HG03442 (cell line): ENCODE measurements around the gene AUTS2.

Source experiments
- ATAC-seq: cut with Tn5 transposase; IDR thresholded peaks from one replicate; pipeline ENCODE4 v1.9.1; 2021; ENCODE audit warnings: mild to moderate bottlenecking, moderate library complexity; ENCODE audit not compliant: unreplicated experiment

Gene AUTS2

DNA sequence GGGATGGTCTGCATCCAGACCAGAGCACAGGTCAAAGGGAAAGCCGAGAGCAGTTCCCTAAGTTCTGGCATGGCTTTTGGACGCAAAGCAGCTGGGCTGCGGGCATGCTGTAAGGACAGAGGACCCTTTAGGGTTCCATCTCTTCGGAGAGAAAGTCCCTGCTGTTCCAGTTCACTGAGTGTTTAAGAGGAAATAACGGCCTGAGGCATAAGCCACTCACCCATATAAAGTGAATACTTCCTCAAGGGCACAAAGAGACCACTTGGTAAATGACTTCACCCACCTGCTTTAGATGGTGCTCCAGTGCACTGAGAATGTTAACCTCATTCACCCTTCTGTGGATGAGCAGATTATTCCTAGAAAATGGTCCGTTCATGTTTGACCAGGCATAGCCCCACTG is 946.9 kb downstream of the AUTS2 start:
- ATAC-seq, result no peak

DNA sequence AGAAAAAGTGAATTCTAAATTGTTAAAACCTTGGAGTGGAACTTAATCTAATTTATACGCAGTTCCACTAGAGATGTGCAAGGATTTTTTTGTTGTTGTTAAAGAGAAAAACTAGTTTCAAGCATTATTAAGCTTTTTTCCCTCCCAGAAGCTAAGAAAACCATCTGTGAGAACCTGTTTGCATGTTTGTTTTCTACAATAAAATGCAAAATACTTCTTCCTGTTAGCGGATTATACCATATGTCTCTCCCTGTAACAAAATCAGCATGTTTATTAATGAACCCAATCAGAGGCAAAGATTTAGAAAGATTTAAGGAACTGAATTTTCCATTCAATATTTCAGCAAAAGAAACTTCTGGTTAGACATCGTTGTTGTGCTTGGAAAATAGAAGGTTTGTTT is 953.9 kb downstream of the AUTS2 start:
- no peak for ATAC-seq

- no peak for ATAC-seq
Observed at GRCh38 chr7:70553364-70553763, 955.1 kb downstream of the AUTS2 start.

DNA sequence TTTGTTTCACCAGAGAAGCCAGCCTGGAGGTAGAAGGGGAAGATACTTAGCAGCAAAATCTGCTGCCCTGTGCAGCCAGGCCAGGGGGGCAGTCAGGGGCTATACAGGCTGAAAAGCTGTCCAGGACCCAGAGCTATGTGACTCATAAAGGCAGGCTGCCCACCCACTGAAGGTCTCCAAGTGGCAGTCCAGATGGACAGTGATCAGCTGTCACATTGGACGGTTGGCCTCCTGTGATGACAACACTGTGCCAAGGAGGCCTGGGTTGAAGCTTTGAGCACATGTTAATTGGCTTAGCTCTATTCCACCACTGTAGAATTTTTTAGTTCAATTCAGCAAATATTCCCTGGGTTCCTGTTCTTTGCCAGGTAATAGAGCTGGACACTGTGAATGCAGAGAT is 956.4 kb downstream of the AUTS2 start:
- ATAC-seq, result no peak

- ATAC-seq, result no peak
Observed at GRCh38 chr7:70556761-70557160, 958.5 kb downstream of the AUTS2 start.

- ATAC-seq, result no peak
Observed at GRCh38 chr7:70557338-70557737, 959.1 kb downstream of the AUTS2 start.

- no peak for ATAC-seq
Observed at GRCh38 chr7:70559815-70560214, 961.5 kb downstream of the AUTS2 start.

DNA sequence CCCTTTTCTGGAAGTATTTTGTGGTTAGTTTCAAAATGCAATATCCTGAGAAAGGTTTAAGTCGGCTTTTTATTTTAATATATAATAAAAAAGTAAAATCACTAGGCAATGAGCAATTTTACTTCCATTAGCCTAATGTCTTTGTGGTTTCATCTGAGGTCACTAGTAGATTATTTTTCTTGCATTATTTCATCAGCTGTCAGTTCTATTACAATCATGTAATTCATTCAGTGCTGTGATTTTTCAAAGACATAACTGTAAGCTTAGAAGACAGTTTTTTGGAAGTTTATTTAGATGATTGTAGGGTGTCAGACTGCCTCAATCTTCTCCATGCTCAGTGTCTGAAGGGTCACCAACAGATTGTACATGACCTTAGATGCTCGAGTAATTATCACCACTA is 965.7 kb downstream of the AUTS2 start:
- no peak for ATAC-seq

GRCh38 chr7:70565721-70566370 is 967.6 kb downstream of the AUTS2 start:
- ATAC-seq, result no peak

DNA sequence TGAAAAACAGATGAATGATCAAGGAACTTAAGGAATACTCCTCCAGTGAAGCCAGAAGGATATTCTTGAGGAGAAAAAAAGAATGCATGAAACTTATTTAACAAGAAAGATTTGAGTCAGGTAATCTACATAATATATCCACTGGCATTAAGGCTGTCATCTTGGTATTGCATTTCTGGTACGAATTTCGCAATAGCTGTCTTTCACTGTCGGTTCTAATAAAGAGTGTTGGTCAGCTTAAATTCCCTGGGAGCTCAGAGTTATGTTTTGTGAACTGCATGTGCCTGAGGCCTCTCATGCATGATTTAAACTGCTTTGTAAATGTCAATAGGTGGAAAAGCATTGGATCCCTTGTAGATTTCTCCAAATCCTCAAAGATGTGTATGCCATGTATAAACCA is 968.4 kb downstream of the AUTS2 start:
- ATAC-seq, result no peak

GRCh38 chr7:70568674-70569334 is 970.5 kb downstream of the AUTS2 start:
- no peak for ATAC-seq

GRCh38 chr7:70569335-70569819 is 971.1 kb downstream of the AUTS2 start:
- ATAC-seq, result no peak

GRCh38 chr7:70570029-70570428 is 971.8 kb downstream of the AUTS2 start:
- no peak for ATAC-seq

DNA sequence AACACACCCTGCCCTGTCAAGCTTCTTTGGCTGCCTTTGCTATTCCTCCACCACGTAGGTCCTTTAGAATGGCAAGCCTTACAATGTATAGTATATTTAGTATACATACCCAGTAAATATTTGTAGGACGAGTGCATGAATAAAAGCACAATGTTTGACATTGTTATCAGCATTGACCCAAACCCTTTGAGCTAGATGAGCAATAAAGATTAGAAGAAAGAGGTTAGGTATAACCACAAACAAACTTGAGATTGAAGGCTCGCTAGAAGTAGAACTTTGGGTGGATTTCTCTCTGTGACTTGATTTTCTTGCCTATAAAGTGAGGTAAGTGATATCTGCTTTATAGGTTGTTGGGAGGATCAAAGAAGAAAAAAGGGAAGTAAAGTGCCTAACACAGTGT is 972.7 kb downstream of the AUTS2 start:
- no peak for ATAC-seq

- ATAC-seq, result no peak
Observed at GRCh38 chr7:70571403-70571934, 973.2 kb downstream of the AUTS2 start.

GRCh38 chr7:70571961-70572360 is 973.7 kb downstream of the AUTS2 start:
- ATAC-seq, result no peak

GRCh38 chr7:70572571-70572970 is 974.3 kb downstream of the AUTS2 start:
- ATAC-seq, result no peak

- no peak for ATAC-seq
Observed at GRCh38 chr7:70573071-70573661, 974.9 kb downstream of the AUTS2 start.

GRCh38 chr7:70573696-70574095 is 975.4 kb downstream of the AUTS2 start:
- no peak for ATAC-seq

DNA sequence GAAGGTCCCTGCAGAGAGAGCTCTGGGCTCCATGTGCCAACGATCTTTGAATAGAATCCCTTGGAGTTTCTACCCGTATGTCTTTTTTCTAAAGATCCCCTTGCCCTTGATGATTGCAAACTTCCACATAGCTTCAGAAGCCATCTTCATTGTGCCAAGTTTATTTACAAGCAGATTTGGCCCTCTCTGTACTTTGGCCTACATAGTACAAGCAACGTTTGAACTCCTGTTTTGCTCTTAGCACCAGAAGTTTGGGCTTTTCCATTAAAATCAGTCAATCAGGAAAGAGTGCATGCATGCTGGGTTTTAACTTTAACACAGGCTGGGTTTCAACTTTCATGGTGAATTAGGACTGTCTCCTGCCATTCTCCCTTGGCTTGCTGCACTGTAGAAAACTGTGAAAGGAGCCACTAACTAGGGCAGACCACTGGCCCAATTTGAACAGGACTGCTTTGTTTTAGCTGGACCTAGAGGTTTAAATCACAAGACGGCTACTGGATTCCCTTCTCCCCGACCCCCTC is 976.1 kb downstream of the AUTS2 start:
- ATAC-seq, result no peak

GRCh38 chr7:70574970-70575799 is 976.9 kb downstream of the AUTS2 start:
- ATAC-seq, result no peak
